ENCODE data around the gene ZNF502.

Gene ZNF502

DNA sequence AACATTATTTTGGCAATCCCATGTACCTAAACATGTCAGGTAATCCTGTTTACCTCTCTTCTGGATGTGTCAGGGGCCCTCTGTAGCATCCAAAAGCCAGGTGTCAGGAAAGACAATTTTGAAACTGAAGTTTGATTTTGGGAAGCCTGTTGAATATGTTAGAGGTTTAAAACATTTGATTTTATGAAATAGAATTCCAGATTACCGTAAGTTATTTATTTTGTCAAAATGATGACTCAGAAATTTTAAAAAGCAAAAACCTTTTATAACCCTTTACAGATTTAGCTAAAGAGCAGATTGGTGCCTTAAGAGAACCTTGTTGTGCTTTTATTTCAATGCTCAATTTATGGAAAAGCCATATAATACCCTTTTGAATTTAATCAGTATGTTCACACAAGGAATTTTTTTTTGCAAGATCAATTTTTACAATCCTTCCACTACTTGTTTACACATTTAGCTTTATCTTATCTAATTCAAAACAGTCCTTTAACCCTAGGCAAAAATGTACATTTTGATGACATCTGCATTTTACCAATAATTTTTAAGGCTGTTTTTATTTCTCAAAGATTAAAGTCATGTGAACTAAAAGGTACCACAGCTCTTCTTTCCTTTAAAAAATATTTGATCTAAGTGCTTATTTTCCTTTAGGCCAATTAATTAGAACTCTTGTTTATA, 59.1 kb downstream of the ZNF502 start:
- no peak for DNase-seq

GRCh38 chr3:44772099-44772442, 59.6 kb downstream of the ZNF502 start:
- no peak for DNase-seq
